Neural progenitor cell (in vitro differentiated cells): Measurements from ENCODE around the gene ISCA2.

Experiments used
- EZH2 ChIP-seq: fragments of 200-600 bp; sonication (generic); IDR thresholded peaks from 2 replicates; pipeline ENCODE4 v1.6.1; 2017; ENCODE audit warnings: antibody characterized with exemption, mild to moderate bottlenecking, moderate library complexity
- EZH2phosphoT487 ChIP-seq: fragments of 200-600 bp; sonication (generic); IDR thresholded peaks from 2 replicates; pipeline ENCODE4 v1.6.1; 2017; ENCODE audit warnings: antibody characterized with exemption
- TF ChIP-seq, protein P1 (sequence below): fragments of 200-600 bp; sonication (generic); IDR thresholded peaks from 2 replicates; pipeline ENCODE4 v1.5.1; 2017; ENCODE audit warnings: antibody characterized with exemption, mild to moderate bottlenecking

GRCh38 chr14:74509587-74510222 is 16.1 kb downstream of the ISCA2 start:
- TF ChIP-seq, protein P1, sequence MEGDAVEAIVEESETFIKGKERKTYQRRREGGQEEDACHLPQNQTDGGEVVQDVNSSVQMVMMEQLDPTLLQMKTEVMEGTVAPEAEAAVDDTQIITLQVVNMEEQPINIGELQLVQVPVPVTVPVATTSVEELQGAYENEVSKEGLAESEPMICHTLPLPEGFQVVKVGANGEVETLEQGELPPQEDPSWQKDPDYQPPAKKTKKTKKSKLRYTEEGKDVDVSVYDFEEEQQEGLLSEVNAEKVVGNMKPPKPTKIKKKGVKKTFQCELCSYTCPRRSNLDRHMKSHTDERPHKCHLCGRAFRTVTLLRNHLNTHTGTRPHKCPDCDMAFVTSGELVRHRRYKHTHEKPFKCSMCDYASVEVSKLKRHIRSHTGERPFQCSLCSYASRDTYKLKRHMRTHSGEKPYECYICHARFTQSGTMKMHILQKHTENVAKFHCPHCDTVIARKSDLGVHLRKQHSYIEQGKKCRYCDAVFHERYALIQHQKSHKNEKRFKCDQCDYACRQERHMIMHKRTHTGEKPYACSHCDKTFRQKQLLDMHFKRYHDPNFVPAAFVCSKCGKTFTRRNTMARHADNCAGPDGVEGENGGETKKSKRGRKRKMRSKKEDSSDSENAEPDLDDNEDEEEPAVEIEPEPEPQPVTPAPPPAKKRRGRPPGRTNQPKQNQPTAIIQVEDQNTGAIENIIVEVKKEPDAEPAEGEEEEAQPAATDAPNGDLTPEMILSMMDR: no peak
- TF ChIP-seq EZH2: no peak
- no peak for TF ChIP-seq EZH2phosphoT487
